Common myeloid progenitor, CD34-positive (primary cell): ENCODE results near the gene RBM12.
A peak's percentile ranks its signal among the peaks of the same experiment; 100 is the strongest.

Experiments
- CTCF ChIA-PET: fragments of 350-600 bp; sonication (Branson Sonifier 250); formaldehyde crosslinking; loops from one replicate; lab custom pipeline; 2021; ENCODE audit warnings: antibody characterized with exemption; lab: Charles Lee
- POLR2A ChIA-PET: fragments of 350-600 bp; sonication (Branson Sonifier 250); formaldehyde crosslinking; loops from one replicate; lab custom pipeline; 2021; ENCODE audit warnings: antibody characterized with exemption; lab: Charles Lee
- DNase-seq, 3 donors: peaks; one replicate each; pipeline versions ENCODE4 v3.0.0 to v3.0.0-alpha.2; 2013
- H3K27ac ChIP-seq, 2 experiments: 1 replicate in 1 of 2; 2 replicates in 1 of 2; pipeline ENCODE4 v1.7.0; 2013; ENCODE audit warnings: inconsistent platforms in 2 of 2, low read length in 2 of 2, mild to moderate bottlenecking in 2 of 2, low read depth in 1 of 2, moderate library complexity in 1 of 2; ENCODE audit not compliant: severe bottlenecking in 2 of 2, insufficient read depth in 1 of 2, poor library complexity in 1 of 2
- H3K27me3 ChIP-seq, 5 experiments: replicated peaks in 2 of 5; 1 replicate in 3 of 5; 2 replicates in 2 of 5; pipeline versions ENCODE4 v1.6.1 to v1.7.0; 2013; ENCODE audit warnings: low read length in 4 of 5, mild to moderate bottlenecking in 2 of 5, moderate library complexity in 2 of 5, inconsistent platforms in 1 of 5; ENCODE audit not compliant: insufficient read depth in 5 of 5, control insufficient read depth in 4 of 5
- H3K36me3 ChIP-seq, 4 experiments: 1 replicate in 2 of 4; 2 replicates in 2 of 4; pipeline versions ENCODE4 v1.6.1 to v1.7.0; 2013; ENCODE audit warnings: low read length in 3 of 4, control low read depth in 1 of 4, mild to moderate bottlenecking in 1 of 4; ENCODE audit not compliant: control insufficient read depth in 4 of 4, insufficient read depth in 4 of 4
- H3K4me1 ChIP-seq, 4 experiments: 1 replicate in 3 of 4; 2 replicates in 1 of 4; pipeline versions ENCODE4 v1.6.1 to v1.7.1; 2013; ENCODE audit warnings: low read length in 3 of 4, mild to moderate bottlenecking in 3 of 4, control low read depth in 1 of 4, inconsistent platforms in 1 of 4, moderate library complexity in 1 of 4; ENCODE audit not compliant: control insufficient read depth in 4 of 4, insufficient read depth in 4 of 4; ENCODE audit errors: control extremely low read depth in 1 of 4
- H3K4me3 ChIP-seq, 7 experiments: 1 replicate in 4 of 7; 2 replicates in 3 of 7; pipeline versions ENCODE4 v1.5.1 to v1.7.0; 2013; ENCODE audit warnings: mild to moderate bottlenecking in 7 of 7, low read length in 6 of 7, moderate library complexity in 6 of 7, inconsistent platforms in 2 of 7, low read depth in 2 of 7, control low read depth in 1 of 7; ENCODE audit not compliant: insufficient read depth in 4 of 7, control insufficient read depth in 1 of 7; ENCODE audit errors: extremely low read depth in 1 of 7
- H3K9me3 ChIP-seq, 5 experiments: 1 replicate in 4 of 5; 2 replicates in 1 of 5; pipeline versions ENCODE4 v1.6.1 to v1.7.1; 2013; ENCODE audit warnings: low read length in 4 of 5, mild to moderate bottlenecking in 2 of 5, inconsistent platforms in 1 of 5, low read depth in 1 of 5, moderate library complexity in 1 of 5; ENCODE audit not compliant: control insufficient read depth in 4 of 5, insufficient read depth in 2 of 5; ENCODE audit errors: control extremely low read depth in 1 of 5
- WGBS: methylation state at CpG from one replicate; pipeline ENCODE4 v1.1.5; 2013; ENCODE audit not compliant: insufficient coverage; 5-methylcytosine and 5-hydroxymethylcytosine counted together

RBM12 gene

GRCh38 chr20:35680452-35681183 is 15.9 kb upstream of the RBM12 start:
- peak overlapping the region in 1 of 7 experiments; percentile 28 for H3K4me3 ChIP-seq
- H3K36me3 ChIP-seq: peaks cover 0 to 3% (median 0%) of the 10 kb centered on the region in 4 experiments
- POLR2A ChIA-PET: interaction anchor here (0.6 to 1.0 kb wide), 3 partner anchors 17 to 48 kb away, joined by 3 to 4 read pairs (median 3); no protein-coding TSS in a partner anchor
- whole genome bisulfite sequencing: 44% methylated on average over 1 of the region's 4 CpGs
- peaks cover 4 to 11% (median 7%) of the 10 kb centered on the region in 4 experiments for H3K4me1 ChIP-seq
- peak; percentile 26 to 63 (median 59) for DNase-seq
- CTCF ChIA-PET: interaction anchor here (1.1 kb wide), 1 partner anchor 61 kb away, joined by 3 read pairs; no protein-coding TSS in a partner anchor
- no peaks in the 10 kb centered on the region for H3K9me3 ChIP-seq
- H3K27me3 ChIP-seq: no peaks in the 10 kb centered on the region
- no peak overlapping the region for H3K27ac ChIP-seq

GRCh38 chr20:35674921-35675320 is 10.2 kb upstream of the RBM12 start:
- CTCF ChIA-PET: interaction anchor here (0.8 to 1.1 kb wide), 2 partner anchors 11 to 74 kb away, joined by 3 to 5 read pairs; no protein-coding TSS in a partner anchor
- H3K36me3 ChIP-seq: peaks cover 6 to 31% (median 26%) of the 10 kb centered on the region in 4 experiments

GRCh38 chr20:35673884-35674283 is 9.2 kb upstream of the RBM12 start:
- no peak overlapping the region for H3K4me3 ChIP-seq
- no peaks in the 10 kb centered on the region for H3K27me3 ChIP-seq
- CTCF ChIA-PET: interaction anchor here (0.8 kb wide), 1 partner anchor 73 kb away, joined by 3 read pairs; no protein-coding TSS in a partner anchor
- no peak overlapping the region for H3K27ac ChIP-seq
- POLR2A ChIA-PET: no interaction called here
- no peaks in the 10 kb centered on the region for H3K9me3 ChIP-seq
- H3K36me3 ChIP-seq: peaks cover 8 to 42% (median 33%) of the 10 kb centered on the region in 4 experiments
- no peaks in the 10 kb centered on the region for H3K4me1 ChIP-seq
- no peak for DNase-seq
- 99% methylated on average over 4 of the region's 4 CpGs for WGBS

More at GRCh38 chr20:35674921-35675320, 10.2 kb upstream of the RBM12 start:
- no peak overlapping the region for H3K27ac ChIP-seq
- H3K27me3 ChIP-seq: no peaks in the 10 kb centered on the region
- POLR2A ChIA-PET: no interaction called here
- no peaks in the 10 kb centered on the region for H3K4me1 ChIP-seq
- WGBS: no CpG with 5 or more reads among the region's 8 CpGs
- H3K9me3 ChIP-seq: no peaks in the 10 kb centered on the region
- DNase-seq: no peak
- no peak overlapping the region for H3K4me3 ChIP-seq

- peaks cover 0 to 4% (median 2%) of the 10 kb centered on the region in 4 experiments for H3K4me1 ChIP-seq
- ChIA-PET CTCF (interaction anchor here (1.5 kb wide), 1 partner anchor 22 kb away, joined by 4 read pairs; no protein-coding TSS in a partner anchor), POLR2A (no interaction called here)
- DNase-seq: no peak
- H3K27ac ChIP-seq: no peak overlapping the region
- no peak overlapping the region for H3K4me3 ChIP-seq
- 100% methylated on average over 1 of the region's 1 CpG for WGBS
- H3K27me3 ChIP-seq: no peaks in the 10 kb centered on the region
- H3K36me3 ChIP-seq: peaks cover 8 to 45% (median 35%) of the 10 kb centered on the region in 4 experiments
- no peaks in the 10 kb centered on the region for H3K9me3 ChIP-seq
Observed at GRCh38 chr20:35669681-35670080, 5.0 kb upstream of the RBM12 start.

GRCh38 chr20:35669221-35669620 is 4.5 kb upstream of the RBM12 start:
- no peaks in the 10 kb centered on the region for H3K9me3 ChIP-seq
- POLR2A ChIA-PET: no interaction called here
- H3K36me3 ChIP-seq: peaks cover 8 to 41% (median 31%) of the 10 kb centered on the region in 4 experiments
- H3K27ac ChIP-seq: no peak overlapping the region
- CTCF ChIA-PET: interaction anchor here (1.0 to 1.5 kb wide), 3 partner anchors 21 to 206 kb away, joined by 3 to 4 read pairs (median 3); no protein-coding TSS in a partner anchor
- WGBS: 100% methylated on average over 5 of the region's 5 CpGs
- DNase-seq: no peak
- H3K4me1 ChIP-seq: peaks cover 0 to 6% (median 3%) of the 10 kb centered on the region in 4 experiments
- no peak overlapping the region for H3K4me3 ChIP-seq
- H3K27me3 ChIP-seq: no peaks in the 10 kb centered on the region

- H3K4me1 ChIP-seq: peaks cover 28 to 38% (median 34%) of the 10 kb centered on the region in 4 experiments
- no peak overlapping the region for H3K4me3 ChIP-seq
- DNase-seq: no peak
- CTCF ChIA-PET: interaction anchor here (0.7 to 1.7 kb wide), 3 partner anchors 10 to 65 kb away, joined by 4 to 6 read pairs (median 4); no protein-coding TSS in a partner anchor
- no peaks in the 10 kb centered on the region for H3K27me3 ChIP-seq
- H3K36me3 ChIP-seq: peaks cover 6 to 24% (median 18%) of the 10 kb centered on the region in 4 experiments
- POLR2A ChIA-PET: no interaction called here
- no peaks in the 10 kb centered on the region for H3K9me3 ChIP-seq
- no peak overlapping the region for H3K27ac ChIP-seq
- WGBS: 97% methylated on average over 7 of the region's 17 CpGs
Observed at GRCh38 chr20:35665949-35666288, 1.2 kb upstream of the RBM12 start.
